Retinal pigment epithelial cell (primary cell): ENCODE data around the gene SLC5A6.
"Not testable (repeated sequence)": the region's sequence is repeated elsewhere in the genome, so short reads cannot be mapped to it uniquely, and the experiment has no call there.

Experiments
- DNase-seq: peaks from one replicate; pipeline ENCODE4 v3.0.0-alpha.2; 2010; ENCODE audit warnings: low read depth
- H3K4me3 ChIP-seq: 2 replicates; pipeline ENCODE4 v1.5.1; 2011; ENCODE audit warnings: mild to moderate bottlenecking, low read length, control low read depth, moderate library complexity
- TF ChIP-seq, protein P1 (sequence below): conservative IDR thresholded peaks from 2 replicates; pipeline ENCODE4 v1.5.1; 2011; ENCODE audit warnings: low read depth, low read length, control low read depth, inconsistent platforms

SLC5A6 gene

DNA sequence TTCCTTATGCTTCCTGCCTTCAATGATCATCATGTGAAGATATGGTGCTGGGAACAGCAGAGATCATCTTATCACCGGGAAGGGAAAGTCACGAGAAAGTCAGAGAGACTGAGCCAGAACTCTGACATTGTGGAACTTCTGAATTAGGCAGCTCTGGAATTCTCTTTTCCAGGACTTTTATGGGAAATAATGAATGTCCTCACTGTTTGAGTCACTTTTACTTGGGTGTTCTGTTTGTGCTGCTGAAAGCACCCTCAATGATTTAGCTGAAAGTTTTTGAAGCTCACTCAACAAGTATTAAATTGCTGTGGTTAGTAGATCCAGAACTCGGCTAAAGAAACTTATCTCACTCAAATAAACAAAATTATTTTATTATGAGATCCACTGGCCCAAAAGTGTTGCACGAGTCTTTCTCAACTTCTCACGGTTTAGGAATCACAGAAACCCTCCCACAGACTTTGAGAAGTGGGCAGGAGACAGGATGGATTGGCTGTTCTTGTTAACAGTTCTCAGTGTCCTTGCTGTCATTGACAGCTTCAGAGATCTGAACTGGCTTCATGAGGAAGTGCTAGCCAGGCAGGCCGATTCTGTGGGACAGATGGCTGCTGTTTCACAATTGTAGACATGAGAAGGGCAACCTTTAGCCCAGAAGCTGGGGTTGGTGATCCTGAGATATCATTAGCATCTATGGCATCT, 26.6 kb downstream of the SLC5A6 start:
- no peak overlapping the region for H3K4me3 ChIP-seq
- TF ChIP-seq, protein P1, sequence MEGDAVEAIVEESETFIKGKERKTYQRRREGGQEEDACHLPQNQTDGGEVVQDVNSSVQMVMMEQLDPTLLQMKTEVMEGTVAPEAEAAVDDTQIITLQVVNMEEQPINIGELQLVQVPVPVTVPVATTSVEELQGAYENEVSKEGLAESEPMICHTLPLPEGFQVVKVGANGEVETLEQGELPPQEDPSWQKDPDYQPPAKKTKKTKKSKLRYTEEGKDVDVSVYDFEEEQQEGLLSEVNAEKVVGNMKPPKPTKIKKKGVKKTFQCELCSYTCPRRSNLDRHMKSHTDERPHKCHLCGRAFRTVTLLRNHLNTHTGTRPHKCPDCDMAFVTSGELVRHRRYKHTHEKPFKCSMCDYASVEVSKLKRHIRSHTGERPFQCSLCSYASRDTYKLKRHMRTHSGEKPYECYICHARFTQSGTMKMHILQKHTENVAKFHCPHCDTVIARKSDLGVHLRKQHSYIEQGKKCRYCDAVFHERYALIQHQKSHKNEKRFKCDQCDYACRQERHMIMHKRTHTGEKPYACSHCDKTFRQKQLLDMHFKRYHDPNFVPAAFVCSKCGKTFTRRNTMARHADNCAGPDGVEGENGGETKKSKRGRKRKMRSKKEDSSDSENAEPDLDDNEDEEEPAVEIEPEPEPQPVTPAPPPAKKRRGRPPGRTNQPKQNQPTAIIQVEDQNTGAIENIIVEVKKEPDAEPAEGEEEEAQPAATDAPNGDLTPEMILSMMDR, result no peak
- DNase-seq, result no peak

DNA sequence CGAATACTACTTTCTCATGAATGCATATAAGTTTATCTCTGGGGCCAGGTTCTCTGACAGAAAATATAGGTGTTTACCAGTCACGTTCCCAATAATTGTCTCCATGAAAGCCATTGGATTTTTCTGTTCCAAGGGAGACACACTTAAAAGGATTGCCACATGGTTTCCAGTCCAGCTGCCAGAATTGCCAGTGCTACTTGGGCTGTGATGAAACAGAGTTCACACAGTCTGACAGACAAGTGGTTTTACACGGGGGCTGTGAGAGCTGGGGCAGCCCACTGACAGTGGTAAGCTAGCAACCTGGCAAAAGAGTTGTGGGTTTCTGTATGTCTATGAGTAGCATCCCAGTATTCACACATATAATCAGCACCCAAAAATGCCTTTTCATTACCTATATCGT, 28.0 kb downstream of the SLC5A6 start:
- no peak for DNase-seq
- H3K4me3 ChIP-seq, result no peak overlapping the region
- TF ChIP-seq, protein P1, result no peak

DNA sequence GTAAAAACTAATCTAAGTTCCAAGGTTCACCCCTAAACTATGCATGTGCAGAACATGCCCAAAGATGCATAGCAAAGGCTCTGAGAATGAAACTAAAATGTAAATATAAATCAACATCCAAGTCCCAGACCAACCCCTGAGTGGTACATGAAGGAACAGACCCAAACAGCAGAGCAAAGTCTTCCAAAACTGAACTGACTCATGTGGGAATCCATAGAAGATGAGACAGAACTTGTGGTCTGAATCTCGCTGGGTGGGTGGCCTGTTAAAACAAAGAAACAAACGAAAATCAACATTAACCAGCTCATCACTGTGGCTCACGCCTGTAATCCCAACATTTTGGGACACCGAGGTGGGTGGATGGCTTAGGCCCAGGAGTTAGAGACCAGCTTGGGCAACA, 29.7 kb downstream of the SLC5A6 start:
- H3K4me3 ChIP-seq, result no peak overlapping the region
- TF ChIP-seq, protein P1, result no peak
- DNase-seq, result no peak

DNA sequence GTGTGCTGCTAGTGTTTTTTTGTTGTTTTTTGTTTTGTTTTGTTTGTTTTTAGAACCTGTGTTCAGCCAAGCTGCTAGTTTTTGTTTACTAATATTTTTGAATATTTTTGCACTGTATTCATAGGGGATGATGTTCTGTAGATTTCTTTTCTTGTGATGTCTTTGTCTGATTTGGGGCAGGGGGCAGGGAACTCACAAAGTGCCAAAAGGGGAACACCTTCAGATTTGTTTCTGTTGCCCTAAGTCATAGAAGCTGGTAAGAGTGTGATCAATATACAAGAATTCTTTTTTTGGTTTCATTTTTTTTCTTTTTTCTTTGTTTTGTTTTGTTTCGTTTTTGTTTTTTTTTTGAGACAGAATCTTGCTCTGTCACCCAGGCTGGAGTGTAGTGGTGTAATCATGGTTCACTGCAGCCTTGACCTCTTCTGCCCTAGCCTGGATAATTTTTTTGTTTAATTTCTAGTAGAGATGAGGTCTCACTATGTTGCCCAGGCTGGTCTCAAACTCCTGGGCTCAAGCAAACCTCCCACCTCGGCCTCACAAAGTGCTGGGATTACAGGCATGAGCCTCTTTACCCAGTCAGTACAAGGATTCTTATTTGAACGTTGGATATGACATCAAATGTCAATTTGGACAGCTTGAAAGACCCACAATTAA, 32.6 kb downstream of the SLC5A6 start:
- TF ChIP-seq, protein P1, result no peak

DNA sequence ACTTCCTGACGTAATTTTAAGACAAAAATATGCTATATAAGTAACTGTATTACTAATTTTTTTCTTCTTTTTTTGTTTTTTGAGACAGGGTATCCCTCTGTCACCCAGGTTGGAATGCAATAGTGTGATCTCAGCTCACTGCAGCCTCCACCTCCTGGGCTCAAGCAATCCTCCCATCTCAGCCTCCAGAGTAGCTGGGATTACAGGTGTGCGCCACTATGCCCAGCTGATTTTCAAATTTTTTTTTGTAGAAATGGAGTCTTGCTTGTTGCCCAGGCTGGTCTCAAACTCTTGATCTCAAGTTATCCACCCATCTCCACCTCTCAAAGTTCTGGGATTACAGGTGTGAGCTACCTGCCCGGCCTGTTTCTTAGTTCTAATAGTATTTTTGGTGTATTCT, 33.6 kb downstream of the SLC5A6 start:
- TF ChIP-seq, protein P1, result no peak
- DNase-seq, result no peak
- H3K4me3 ChIP-seq, result no peak overlapping the region

More for the DNA sequence above, 32.6 kb downstream of the SLC5A6 start:
- DNase-seq, result no peak
- H3K4me3 ChIP-seq, result no peak overlapping the region

DNA sequence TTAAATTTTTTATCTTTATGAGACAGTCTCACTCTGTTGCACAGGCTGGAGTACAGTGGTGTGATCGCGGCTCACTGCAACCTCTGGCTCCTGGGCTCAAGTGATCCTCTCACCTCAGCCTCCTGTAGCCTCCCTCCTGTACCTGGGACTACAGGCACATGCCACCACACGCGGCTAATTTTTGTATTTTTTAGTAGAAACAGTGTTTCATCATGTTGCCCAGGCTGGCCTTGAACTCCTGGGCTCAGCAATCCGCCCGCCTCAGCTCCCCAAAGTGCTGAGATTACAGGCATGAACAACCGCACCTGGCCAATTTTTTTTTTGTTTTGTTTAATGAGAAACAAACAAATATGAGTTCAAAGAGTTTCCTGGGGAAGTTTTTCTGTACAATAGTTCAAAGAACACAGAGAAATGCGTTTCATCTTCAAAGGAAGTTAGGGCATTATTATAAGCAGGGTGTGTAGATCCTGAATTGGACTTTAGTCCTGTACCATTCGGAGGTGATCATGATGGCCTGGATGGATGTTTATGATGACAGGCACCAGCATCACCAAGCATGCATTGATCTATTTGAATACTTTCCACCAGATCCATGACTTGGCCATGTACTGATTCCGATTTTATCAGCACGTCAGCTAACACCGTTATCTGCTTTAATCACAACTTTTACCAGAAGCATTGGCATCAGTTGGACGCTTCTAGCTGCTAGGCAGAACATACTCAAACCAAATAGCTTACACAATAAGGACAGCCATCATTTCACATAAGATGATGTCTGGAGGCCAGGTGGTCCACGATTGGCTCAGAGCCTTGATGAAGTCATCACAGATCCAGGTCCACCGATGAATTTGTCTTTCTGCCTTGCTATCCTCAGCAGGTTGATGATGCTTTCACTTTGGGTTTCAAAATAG, 34.4 kb downstream of the SLC5A6 start:
- TF ChIP-seq, protein P1, result no peak
- DNase-seq, result no peak
- no peak overlapping the region for H3K4me3 ChIP-seq

DNA sequence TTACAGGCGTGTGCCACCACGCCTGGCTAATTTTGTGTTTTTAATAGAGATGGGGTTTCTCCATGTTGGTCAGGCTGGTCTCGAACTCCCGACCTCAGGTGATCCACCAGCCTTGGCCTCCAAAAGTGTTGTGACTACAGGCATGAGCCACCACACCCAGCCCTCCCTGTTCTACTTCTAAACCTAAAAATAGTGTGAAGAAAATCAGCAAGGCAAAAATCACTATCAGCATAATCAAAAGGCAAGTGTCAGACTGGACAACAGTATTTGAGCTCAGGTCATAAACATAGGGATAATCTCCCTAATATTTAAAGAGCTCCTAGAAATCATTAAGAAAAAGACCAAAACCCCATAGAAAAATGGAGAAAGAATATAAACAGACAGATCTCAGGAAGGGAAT, 36.3 kb downstream of the SLC5A6 start:
- not testable (repeated sequence) for H3K4me3 ChIP-seq

More for the DNA sequence above, 36.3 kb downstream of the SLC5A6 start:
- DNase-seq, result not testable (repeated sequence)
